HG02852 (cell line): ENCODE measurements around the gene SETD3.

Source experiments
- ATAC-seq: cut with Tn5 transposase; IDR thresholded peaks from one replicate; pipeline ENCODE4 v1.9.1; 2021; ENCODE audit warnings: mild to moderate bottlenecking, moderate library complexity; ENCODE audit not compliant: unreplicated experiment

Gene SETD3

DNA sequence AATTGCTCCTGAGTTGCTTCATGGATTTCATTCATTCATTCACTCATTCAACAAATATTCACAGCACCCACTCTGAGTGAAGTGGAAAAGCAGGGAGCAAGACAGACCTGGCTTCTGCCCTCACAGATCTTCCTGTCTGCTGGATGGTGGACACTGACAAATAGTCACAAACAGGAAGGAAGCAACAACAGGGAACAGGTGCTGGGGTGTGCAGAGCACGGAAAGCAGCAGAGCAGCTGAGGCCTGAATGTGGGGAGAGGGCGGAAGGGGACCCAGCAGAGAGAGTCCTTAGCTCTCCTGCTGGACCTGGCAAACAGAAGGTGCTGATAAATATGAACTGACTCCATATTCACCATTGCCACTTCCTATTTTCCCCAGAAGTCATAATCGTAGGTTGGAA lies 54.4 kb downstream of the SETD3 start:
- no peak for ATAC-seq

DNA sequence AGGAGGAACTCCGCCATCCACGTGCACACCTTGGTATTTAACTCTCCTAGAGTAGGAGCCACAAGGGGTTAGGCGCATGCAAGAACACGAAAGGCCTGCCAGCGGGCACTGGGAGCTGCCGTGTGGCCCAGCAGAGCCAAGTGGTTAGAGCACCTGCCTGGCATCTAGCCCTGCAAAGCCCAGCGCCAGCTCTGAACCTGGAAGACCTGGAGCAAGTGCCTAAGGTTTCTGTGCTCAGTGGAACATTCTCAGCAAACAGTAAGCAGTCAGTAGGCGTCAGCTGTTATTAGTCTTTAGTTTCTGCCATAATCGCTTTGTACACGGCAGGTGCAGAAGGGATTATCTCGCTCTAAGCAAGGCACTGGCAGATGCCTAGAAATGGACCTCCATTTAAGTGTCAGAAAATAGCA lies 55.4 kb downstream of the SETD3 start:
- ATAC-seq, result no peak

DNA sequence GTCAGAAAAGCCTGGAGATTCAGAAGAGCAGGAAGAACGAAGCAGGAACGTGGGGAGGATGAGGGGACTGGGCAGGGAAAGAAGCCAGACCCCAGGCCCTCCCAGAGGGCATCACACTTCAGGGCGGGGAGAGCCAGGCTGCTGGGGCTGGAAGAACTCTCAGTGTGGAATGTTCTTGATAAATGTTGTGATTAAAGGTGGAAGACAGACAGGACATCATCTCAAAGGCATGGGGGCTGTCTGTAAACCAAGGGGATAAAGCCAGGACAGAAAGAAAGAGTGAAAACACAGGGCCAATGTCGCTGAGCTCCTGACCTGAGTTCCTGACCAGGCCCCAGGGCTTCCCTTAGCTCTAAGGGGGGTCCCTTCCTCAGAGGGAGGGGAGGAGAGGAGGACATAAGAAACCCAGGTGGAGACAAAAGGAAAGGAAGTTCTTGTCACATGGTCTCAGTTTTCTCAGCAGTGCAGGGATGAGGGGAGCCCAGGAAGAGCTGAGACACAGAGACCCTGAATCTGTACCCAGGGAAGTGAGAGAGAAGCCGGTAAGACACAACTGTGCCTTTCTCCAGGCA lies 56.3 kb downstream of the SETD3 start:
- no peak for ATAC-seq

DNA sequence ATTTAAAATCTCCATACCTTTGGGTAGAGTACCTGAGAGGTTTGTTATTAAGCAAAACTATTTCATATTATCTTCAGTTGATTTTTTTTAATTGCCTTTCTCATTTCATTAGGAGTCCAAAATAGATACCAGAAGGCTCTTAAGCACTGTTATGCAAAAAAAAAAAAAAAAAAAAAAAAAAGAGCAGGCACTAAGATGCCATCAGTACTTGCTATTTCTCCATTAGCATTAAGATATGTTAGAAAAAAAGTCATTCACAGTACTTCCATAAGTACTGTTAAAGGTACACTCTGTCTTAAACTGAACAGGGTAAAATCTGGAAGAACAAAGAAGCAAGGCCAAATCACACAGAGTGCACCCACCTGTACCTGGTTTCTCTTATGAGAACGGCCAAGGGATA lies 57.2 kb downstream of the SETD3 start:
- ATAC-seq, result no peak

DNA sequence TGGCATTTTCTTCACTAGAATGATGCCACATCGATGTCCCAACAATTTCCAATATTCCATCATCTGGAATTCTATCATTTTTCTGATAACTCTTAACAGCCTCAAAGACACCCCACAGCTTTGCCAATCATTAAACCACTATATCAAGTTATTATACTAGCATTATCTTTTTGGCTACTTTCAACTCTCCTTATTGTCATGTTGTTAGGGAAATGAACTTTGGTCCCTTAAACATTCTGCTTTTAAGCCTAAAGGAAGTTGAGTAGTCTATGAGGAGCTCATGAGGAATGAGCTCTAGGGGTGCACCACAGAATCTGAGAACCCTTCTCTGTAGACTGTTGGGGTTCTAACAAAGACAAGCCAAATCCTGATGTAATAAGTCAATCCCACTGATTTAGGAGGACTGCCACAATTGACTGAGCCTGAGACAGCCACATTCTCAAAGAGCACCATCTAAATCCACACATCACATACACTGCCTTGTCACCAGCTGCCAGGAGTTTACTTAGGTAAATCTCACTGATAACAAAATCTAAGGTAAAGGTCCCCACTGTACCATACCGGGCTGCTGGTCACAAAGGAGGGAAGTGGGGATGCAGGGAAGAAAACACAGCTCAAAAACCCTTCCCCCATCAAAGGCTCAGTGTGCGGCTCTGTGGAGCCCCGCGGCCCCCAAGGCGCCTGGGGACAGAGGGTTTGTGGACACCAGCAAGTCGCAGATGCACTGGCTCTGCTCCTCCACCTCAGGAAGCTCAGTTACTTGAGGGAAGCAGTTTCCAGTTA lies 58.2 kb downstream of the SETD3 start:
- ATAC-seq, result no peak

DNA sequence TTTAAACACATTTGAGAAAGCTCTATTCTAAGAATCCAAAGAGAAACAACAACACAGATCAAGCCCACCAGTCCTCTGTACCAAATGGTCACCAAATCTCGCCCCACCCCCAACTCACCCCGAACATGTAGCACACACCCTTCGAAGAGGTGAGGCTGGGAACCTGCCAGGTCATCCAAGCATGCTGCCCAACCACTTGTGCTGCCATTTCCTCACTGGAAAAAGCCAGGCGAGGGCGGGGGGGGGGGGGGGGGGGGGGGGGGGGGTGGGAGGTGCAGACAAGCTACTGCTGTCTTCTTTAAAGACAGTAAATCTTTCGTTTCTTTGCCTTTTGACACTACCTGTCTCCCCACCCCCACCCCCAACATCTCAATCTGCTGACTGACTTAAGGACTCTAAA lies 59.9 kb downstream of the SETD3 start:
- no peak for ATAC-seq

DNA sequence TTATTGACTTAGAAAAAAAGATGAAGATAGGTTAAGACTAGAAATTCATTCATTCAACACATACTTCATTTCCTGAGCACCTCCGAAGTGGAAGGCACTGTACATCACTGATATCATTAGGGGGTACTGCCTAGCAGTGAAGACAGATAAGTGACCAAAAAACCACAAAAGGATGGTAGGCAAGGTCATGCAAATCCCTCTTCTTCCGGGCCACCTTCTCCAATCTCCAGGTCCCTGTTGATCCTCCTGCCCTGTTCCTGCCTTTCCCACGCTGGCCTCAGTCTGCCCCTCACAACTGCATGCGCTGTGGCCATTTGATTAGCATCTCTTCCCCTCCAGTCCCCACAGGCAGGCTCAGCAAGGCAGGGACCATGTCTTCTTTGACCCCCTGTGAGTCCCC lies 60.8 kb downstream of the SETD3 start:
- no peak for ATAC-seq

DNA sequence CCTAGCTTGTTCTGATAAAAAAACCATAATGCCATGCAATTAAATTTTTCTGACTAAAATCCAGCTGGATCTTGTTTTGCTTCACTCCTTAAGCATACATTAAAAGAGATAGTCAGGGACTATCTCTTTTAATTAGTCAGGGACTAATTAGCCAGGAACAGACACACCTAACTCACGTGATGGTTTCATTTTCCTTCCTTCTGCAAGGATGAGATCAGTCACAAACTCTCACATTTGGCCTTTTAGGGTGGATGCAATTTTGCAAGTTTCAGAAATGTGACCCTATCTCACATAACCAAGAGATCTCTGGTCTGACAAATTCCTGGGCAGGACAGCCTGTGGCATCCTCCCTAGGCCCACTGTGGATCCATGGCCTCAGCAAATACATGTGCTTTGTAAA lies 62.4 kb downstream of the SETD3 start:
- ATAC-seq, result no peak

DNA sequence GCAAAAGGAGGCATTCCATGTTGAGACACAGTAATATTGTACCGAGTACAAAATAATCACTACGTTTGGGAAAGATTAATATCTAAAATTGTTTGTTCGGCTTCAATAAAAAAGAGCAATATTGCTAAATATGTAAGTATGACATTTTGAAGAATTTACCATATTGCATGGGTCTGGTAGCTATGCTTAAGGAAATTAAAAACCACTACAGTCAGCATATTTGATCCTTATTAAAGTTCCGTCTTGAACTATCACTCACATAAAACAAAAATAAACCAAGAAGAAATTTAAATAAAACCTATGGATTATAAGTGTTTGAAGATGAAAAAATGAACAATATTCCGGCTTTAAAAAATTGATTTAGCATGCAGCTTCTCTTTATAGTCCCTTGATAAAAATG lies 63.8 kb downstream of the SETD3 start:
- no peak for ATAC-seq

DNA sequence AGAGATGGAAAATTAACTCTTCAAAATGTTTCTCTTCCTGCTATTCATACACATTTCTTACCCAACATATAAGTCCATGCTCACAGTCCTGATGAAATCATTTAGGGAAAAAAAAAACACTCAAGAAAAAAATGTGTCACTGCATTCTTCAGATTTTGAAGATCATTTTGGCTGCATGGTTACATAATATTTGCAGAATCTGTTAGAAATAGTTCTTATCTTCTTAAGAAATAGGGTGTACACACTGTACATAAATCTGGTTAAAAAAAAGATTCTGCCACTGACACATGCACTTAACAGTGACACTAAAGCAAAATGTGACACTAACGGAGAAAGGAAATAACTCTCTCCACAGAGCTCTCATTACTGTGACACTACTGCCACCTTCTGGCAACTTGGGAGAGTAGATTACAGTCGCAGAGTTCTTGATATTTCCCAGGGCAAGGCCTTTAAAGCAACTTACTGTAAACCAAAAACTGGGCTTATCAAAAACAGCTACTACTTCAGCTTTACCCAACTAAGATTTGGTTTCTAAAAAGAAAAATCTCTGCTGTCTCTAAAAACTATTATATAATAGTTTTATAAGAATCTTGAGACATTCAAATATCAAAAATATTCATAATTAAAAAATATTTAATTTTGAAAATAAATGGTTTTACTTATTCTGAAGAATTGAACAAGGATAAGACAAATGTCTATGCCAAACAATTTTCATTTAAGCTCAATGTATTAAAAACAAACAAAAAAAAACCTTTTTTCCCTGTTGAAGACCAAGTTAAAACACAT lies 65.0 kb downstream of the SETD3 start:
- peak; percentile 83 for ATAC-seq

DNA sequence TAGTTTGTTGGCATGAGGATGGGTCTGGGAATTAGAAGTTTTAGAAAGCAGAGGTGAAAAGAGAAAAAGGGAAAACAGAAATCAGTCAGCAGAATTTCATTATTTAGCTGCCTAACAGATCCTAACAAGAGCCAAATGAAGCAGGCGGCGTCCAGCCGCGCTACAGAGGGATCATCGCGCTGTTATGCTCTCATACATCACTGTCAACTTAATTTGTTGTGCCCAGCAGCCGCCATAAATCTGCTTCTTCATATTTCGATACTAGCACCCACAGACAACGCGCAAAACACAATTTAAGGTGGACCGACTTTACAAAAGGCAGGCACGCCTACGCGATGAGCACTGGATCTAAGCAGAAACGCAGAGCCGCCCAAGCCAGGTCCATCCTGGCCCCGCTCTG lies 66.7 kb downstream of the SETD3 start:
- no peak for ATAC-seq

DNA sequence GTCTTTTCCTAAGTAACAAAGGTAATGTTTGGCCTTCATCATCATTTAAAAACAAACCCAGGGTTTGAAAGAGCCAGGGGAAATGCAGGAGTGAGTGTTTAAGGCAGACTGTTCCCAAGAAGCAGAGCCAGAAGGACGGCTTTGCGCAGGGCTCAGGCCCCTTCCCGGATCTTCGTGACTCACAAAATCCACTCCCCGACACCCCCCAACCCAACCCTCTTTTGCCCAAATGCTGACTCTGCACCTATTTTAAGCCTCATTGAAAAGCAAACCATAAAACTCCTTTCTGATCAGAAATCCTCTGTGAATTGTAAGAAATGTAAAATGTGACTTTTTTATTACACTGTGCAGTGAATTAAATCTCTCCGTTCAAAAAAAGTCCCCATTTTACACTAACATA lies 67.5 kb downstream of the SETD3 start:
- no peak for ATAC-seq

DNA sequence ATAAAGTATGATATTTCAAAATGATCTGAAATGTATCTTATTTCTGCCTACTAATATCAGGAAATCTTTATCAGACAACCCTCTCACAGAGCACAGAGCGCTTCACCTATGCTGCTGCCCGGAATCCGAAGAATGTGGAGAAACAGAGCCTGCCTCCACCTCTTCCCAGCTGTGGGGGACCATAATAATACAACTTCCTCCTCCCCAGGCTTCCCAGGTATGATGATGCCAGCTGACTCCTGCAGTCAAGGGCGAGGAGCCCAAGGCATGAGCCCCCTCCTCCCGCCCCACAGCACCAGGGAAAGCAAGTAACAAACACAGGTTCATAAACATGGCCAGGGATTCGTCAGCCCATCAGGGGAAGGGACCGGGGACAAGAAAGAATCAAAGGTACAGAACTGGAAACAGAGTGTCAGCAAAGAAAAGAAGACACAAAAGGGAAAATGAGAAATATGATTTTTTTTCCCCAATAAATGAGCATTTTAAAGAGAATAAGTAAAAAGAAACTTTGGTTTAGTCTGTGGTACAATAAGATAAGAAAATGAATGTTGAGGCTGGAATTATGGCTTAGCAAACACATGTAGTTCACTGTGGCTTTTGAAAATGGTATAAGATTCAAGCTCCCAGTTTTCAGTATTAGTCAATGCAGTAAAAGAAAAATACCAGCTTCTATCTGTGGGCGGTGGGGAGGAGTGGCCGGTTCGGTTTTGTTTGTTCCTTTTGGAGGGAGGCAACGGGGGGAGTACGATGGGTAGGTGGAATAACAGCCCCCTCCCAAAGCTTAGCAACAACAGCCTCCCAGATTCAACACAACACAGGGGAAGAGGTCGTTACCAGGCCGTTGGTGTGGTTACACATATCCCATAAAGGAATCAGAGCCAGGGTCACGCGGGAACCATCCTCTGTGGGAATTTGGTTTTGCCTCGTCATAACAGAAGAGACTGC lies 68.3 kb downstream of the SETD3 start:
- ATAC-seq, result peak; percentile 46

DNA sequence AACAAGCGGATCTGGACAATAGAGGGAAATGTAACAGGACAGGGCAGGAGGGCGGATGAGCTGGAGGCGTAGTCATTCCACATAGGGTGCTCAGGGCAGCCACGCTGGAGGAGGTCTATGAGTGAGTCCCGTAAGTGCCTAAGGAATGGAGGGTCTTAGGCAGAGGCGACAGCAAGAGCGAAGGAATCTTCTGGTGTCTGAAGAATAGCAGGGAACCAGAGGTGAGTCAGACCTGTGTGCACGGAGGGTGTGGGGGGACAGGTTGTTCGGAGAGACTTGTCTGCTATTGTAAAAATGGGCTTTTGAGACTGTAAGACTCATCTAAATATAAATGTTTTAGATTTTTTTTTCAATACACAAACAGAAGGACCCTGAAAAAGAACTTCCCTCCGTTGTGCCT lies 70.6 kb downstream of the SETD3 start:
- ATAC-seq, result no peak

DNA sequence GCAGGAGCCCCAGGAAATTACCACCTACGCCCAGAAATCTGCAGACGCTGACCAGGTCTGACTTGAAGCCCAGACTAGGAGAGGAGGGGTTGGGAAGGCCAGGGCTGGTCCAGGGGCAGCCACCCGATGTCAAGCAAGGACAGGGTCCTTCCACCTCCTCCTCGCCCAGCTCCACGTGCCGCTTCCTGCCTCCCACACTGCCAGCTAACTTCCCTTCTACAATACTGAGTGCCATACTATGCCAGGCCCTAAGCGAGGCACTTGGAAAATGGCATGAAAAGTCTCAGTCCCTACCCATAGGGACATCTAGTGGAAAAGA lies 71.7 kb downstream of the SETD3 start:
- no peak for ATAC-seq

DNA sequence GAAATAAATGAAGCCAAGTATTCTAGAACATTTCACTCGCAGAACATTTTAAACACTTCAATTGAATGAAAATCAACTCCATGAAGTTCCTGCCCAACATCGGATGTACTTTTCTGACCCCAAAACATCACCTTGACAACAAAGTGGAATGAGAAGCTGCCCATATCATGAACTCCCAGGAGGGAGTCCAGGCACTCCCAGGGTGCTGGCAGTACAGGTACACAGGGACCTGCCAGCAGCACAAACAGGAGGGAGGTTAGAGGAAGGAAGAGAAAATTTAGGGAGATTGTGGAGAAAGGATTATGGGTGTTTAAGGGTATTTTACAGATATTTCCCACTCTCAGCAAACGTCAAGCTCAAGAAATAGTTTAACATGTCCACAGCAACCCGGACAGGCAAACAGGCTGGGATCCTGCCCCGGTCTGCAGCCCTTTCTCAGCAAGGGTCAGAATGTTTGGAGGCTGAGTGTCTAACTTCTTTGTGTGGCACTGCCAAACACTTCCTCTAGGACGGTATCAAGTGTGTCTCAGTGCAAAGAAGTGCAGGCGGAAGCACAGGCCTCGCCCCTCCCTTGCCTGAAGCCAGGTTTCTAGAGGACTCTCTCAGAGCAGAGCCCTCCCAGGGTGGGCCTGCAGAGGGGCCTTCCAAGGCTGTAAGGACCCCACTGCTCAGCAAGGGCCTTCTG lies 72.2 kb downstream of the SETD3 start:
- no peak for ATAC-seq

DNA sequence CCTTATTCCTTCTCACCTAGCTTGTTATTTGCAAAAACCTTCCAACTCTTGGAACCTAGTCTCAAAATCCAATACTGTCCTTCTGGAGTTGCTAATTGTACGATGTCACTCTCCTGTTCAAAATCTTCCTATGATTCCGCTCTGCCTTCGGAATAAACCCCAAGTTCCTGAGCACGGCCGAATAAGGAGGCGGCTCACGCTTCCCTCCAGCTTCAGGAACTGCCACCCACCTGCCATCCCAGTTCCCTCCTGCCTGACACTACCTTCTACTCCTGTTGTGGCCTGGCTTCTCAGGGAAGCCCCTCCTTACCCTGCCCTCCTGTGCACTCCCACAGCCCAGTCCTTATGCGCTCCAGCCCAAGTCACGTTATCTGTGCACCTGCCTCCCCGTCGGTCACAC lies 73.2 kb downstream of the SETD3 start:
- ATAC-seq, result no peak

DNA sequence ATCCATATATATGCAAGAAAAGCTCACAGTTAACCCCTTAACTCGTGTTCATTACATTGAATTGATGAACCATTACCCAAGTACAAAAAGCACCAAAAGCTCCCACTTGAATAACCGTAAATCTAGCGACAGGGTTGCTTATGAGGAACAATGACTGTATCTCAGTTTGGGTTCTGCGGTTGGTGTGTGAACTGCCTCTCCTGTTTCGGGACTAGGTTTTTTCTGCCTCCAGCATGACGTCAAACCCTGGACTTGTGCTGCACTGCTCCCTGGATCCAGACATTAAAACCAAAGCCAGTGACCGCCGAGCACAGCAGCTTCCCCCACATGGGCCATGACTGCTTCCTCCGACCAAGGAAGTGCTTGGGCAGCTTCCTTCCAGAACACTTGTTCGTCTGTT lies 77.7 kb downstream of the SETD3 start:
- ATAC-seq, result no peak

DNA sequence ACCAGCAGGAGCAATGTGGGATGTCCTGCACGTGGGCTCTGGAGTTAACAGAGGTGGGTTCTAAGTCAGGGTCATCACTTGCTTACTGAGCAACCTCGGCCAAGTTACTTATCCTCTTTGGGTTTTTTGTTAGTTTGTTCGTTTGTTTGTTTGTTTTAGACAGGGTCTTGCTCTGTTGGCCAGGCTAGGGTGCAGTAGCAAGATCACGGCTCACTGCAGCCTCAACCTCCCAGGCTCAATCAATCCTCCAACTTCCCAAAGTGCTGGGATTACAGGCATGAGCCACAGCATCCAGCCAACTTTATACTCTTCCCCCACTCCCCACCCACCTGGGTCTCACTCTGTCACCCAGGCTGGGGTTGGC lies 78.4 kb downstream of the SETD3 start:
- no peak for ATAC-seq

DNA sequence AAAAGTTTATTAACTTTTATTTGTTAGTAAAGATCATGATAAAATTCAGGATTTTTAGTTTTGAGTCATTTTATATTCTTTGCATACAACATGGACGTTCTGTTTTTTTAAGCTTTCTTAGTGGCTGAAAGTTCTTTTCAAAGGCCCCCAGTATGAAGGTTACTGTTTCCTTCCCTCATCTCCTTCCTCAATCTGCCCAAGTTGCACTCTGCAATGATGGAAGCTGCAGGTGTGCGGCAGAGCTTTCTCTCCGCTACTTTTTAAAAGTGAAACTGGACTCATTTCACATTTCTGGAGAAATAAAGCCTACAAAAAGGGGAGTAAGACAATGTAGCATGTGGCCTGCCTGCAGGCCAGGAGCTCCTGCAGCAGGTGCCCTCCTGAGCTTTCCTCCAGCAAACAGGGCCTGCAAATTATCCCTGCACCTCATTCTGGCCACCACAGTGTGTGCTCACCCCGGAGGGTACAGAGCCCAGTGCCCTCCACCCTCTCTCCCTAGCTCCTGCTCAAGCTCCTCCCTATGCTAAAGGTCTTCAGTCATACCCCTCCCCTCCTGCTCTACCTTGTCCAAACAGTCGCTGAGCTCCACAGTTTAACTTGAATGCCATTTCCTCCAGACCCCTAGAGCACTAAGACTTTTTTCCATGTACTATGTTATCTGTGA lies 78.9 kb downstream of the SETD3 start:
- no peak for ATAC-seq
